HG03139 (cell line): ENCODE results near the gene SUCLG2.
A peak's percentile ranks its signal among the peaks of the same experiment; 100 is the strongest.

ENCODE experiments used
- ATAC-seq: cut with Tn5 transposase; IDR thresholded peaks from one replicate; pipeline ENCODE4 v1.9.1; 2021; ENCODE audit not compliant: unreplicated experiment

The SUCLG2 gene

DNA sequence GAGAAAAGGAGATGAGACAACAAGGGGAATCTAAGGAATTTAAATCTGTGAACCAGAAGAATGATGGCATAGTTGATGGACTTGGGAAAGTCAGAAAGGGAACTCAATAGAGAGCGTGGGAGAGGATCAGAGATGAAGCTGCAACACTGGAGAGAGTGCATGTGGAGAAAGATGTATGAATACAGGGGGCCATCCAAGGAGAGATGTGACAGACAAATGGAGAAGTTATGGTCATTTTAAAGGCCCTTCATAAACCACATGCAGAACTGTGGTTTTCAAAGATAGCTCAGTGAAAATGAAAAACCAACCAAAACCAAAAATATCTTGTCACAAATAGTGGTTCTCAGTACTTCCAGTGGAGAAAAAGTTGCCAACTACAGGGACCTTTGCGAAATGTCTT lies 265.2 kb downstream of the SUCLG2 start:
- ATAC-seq: peak; percentile 86

DNA sequence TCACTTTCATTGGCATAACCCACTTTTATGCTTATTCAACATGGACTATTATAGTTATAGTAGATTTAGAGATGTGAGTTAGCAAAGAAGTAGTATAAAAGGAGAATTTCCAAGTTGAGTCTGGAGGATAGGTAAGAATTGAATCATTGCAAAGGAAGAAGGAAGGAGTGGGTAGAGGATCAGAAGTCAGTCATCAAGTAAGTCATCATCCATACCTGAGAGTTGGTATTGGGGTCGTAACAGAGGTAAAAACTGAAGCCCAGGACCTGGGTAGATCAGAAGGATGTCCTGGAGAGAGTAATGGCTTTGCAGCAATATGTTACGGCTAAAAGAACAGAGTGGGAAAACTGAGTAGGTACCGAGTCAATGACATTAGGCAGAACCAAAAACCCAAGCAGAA lies 265.7 kb downstream of the SUCLG2 start:
- no peak for ATAC-seq

DNA sequence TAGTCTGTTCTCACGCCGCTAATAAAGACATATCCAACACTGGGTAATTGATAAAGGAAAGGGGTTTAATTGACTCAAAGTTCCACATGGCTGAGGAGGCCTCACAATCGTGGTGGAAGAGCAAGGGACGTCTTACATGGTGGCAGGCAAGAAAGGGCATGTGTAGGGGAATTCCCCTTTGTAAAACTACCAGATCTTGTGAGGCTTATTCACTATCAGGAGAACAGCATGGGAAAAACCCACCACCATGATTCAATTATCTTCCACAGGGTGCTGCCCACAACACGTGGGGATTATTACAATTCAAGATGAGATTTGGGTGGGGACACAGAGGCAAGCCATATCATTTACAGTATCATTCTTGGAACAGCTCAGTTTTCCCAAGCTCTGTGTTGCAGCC lies 268.0 kb downstream of the SUCLG2 start:
- ATAC-seq: no peak

DNA sequence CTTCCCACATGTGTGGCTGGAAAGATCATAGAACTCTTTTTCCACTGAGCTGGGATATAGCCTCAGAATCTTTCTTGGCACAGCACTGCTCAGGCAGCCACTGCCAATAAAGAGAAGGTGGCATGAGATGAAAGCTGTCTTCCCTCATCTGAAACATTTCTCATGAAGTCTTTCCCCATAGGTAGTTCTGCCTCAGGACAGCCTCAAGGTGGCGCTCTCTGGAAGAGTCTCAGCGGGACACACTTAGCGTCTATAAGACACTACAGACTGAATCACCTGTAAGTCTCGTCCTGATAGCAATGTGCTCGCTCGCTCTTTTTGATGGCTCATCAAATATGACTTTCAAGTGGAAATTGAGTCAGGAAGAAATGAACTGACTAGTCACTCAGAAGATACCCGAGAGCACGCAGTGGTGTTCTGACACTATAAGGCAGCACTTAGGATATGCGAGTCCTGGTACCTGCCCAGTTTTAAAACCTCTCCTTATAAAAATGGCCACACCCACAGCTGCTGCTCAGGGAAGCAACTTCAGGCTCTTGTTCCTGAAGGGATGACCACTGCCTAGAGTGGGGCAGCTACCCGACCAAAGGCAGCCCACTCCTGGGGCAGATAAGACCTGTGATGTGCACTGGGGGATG lies 269.5 kb downstream of the SUCLG2 start:
- ATAC-seq: no peak

DNA sequence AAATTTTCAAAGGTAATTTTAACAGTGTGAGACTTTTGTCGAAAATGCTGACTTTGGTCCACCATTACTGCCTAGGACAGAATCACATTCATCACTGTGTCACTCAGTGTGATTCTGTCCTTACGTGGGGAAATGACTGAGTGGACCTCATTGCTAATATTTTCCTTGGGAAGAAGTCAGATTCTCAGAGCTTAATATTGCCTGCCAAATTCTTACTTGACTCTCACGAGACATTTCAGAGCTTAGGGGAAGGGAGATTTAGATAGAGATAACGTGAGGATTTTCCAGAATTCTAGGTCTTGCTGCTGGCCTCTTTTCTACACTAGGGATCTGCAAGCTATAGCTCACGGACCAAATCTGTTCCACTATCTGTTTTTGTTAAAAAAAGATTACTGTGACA lies 270.4 kb downstream of the SUCLG2 start:
- ATAC-seq: no peak

DNA sequence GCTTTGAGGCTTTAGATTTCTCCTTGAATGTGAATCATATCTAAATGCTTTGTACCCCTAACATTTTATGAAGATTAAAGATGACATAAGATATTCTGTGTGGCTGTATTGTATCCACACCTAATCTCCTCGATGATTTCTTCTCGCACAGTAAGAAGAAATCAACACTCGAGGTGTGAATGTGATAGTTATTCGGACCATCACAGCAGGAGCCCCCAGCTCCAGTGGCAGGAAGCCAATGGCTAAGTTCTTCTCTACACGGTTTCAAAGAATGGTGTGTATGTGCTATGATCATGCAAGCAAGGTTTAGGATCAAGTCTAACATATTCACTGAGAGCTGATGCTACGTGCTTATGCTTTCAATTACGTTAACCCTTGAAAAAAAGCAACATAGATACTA lies 271.0 kb downstream of the SUCLG2 start:
- no peak for ATAC-seq

DNA sequence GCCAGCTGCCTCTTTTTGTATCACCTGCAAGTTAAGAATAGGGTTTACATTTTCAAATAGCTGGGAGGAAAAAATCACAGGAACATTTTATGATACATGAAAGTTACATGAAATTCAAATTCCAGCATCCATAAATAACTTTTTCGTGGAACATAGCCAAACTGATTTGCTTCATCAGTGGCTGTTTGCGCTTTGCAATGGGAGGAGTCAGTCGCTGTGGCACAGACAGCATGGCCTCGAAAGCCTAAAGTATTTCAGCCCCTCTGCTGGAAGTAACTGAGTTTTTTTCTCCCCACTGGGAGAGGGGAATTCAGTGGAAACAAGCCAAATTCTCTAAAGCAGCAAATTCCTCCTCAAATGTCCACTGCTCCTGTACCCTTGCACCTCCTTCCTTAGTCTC lies 271.9 kb downstream of the SUCLG2 start:
- no peak for ATAC-seq

DNA sequence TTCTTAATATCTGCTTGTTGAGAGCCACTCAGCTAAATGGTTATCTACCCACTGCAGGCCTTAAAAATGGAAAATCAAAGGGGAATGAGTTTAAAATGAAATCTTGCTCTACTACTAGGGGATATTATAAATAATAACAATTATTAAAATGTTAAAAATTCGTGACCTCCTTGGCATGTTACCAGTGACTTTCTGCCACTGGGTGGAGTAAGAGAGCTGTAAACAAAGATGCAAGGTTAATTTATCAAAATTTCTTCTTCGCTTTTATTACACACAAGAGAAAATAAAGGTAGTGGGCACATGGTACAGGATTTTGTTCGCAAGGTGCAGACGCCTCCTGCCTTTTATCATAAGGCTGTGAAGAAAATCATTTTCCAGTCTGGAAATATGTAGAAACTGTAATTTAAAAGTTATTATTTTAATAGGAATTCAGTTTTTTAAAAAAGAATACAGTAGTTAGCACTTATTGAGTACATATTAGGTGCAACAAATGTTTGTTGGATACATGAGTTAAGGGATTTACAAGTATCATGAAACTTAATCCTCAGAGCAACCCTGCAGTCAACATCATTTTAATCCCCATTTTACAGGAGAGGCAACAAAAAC lies 272.6 kb downstream of the SUCLG2 start:
- ATAC-seq: no peak

DNA sequence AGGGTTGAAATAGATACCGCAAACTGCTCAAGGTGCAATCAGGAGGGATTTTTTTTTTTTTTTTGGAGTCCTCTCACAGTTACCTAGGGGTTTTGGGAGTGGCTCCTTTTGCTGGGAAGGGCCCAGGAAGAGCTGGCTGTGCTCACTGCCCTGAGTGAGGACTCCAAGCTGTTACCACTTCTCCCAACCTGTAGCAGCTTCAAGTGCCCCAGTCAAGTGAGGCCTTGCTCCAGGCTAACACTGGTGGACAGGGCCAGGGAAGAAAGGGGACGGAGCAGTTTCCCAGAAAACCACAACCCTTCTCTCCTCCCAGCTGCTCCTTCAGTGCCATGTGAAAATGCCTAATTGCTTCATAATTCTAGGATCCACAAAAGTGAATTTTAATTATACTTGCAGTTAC lies 274.3 kb downstream of the SUCLG2 start:
- ATAC-seq: no peak

DNA sequence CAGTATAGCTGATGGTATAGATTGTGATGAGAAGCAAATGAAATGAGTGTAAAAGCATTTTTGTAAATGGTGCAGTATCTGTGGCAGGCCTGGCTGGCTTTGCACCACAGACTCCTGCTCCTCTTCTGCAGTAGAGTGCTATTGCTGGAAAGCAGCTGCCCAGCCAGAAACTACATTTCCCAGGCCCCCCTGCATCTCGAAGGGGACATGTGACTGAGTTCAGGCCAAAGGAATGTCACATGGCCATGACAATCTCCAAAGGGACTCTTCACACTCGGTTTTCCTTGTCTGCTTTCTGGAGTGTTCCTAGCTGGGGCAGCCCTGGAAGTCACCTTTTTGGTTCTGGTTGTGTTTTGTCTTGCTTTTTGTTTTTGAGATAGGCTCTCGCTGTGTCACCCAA lies 277.1 kb downstream of the SUCLG2 start:
- no peak for ATAC-seq

DNA sequence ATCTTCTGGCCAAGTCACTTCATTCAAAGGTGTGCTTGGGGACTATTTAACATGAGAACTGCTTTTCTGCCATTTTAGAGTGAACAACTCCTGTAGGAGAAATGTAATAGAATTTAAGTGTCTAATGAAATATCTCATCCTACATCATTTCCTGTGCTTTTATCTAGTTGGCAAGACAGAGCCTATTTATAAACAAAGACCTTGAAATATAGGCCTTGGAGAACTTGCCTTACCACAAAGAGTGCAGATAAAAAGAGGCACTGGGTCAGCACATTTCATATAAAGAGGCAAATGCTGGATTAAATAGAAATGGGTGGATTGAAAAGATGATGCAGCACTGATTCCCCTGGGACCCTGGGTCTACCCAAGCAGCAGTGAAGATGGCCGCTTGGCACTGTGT lies 278.0 kb downstream of the SUCLG2 start:
- ATAC-seq: no peak

DNA sequence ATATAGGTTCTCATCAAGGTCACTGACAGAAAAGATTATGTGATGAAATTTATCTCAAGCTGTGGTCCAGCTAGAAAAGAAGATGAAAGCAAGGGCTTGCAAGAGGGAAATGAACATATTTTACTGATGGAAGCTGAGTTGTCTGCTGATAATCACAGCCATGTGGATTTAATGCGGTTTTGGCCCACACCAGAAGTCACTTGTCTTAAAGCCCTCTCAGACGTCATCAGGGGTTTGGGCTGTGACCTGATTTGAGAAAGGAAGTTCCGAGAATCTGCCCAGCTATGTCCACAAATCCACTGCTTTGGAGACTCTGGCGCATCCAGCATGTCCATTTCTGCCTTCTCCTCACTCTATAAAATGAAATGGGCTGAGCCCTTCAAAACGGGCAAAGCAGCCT lies 278.4 kb downstream of the SUCLG2 start:
- ATAC-seq: no peak

DNA sequence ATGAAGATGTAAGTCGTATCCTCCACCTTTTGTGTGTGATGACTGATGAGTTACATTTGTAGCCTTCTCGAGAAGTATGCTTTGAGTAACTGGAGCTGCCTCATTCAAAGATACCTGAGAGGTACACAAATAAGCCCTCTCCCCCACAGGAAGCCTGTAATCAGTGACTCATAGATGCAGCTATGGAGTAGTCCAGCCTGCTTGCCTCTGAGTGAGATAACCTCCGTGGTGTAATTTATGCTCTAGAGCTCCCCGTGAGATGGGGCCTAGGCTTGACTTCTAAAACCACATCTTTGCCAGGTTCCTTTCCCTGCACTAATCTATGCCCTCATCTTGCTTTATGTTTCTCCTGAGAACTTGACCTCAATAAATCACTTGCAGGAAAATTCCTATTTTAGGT lies 291.7 kb downstream of the SUCLG2 start:
- ATAC-seq: no peak

DNA sequence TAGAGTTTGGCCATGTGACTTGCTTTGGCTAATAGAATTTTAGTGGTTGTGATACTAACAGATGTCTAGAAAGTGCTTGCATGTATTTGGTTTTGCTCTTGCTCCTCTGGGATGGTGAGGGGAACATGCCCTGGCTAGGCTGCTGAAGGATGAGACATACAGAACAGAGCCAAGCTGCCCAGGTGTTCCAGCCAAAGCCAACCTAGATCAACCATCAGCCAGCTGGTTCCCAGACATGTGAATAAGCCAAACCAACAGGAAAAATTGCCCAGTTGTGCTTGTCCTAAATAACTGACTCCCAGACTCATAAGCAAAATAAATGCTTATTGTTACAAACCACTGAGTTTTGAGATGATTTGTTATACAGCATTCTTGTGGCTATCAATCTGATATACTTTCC lies 292.6 kb downstream of the SUCLG2 start:
- ATAC-seq: no peak

DNA sequence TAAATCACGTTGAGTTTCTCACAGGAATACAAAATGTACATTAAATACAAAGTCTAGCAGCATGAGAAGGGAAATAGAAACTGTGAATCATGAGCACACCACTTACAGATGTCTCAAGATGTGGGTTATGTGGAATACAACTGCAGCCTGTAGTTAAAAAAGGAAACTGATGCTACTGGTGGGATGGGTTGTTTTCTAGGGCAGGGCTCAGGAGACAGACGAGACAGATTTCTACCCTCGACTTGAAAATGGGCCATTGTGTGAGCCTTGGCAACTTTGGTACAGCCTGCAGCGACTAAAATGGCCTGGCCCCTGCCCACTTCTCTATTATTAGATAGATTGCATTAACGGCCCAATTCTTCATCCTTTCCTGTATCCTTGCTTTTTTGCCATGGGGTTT lies 293.1 kb downstream of the SUCLG2 start:
- ATAC-seq: no peak

DNA sequence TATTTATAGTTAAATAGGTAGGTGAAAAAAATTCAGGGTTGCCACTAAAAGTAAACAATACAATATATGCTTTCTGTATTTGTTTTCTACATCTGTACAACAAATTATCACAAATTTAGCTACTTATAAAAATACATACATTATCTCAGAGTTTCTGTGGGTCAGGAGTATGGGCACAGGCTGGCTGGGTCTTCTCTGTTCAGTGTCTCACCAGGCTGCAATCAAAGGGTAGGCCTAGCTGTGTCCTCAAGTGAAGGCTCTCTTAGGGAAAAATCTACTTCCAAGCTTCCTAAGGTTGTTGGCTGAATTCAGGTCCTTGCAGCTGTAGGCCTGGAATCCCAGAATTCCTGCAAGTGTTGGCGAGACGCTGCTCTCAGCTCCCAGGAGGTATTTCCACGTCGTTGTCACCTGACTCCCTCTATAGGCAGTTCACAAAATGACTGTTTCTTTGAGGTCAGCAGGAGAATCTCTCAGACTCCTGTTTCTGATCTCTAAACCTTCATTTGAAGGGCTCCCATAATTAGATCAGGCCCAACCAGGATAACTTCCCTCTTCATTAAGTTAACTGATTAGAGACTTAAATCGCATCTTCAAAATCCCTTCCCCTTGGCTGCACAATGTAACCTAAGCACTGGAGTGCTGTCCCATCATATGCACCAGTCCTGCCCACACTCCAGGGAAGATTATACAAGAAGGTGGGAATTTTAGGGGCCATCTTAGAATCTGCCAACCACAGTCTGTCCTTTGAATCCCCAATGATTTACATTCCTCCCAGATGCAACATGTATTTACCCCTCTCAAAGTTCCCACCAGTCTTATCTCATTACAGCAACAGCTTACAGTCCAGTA lies 296.6 kb downstream of the SUCLG2 start:
- peak; percentile 60 for ATAC-seq

DNA sequence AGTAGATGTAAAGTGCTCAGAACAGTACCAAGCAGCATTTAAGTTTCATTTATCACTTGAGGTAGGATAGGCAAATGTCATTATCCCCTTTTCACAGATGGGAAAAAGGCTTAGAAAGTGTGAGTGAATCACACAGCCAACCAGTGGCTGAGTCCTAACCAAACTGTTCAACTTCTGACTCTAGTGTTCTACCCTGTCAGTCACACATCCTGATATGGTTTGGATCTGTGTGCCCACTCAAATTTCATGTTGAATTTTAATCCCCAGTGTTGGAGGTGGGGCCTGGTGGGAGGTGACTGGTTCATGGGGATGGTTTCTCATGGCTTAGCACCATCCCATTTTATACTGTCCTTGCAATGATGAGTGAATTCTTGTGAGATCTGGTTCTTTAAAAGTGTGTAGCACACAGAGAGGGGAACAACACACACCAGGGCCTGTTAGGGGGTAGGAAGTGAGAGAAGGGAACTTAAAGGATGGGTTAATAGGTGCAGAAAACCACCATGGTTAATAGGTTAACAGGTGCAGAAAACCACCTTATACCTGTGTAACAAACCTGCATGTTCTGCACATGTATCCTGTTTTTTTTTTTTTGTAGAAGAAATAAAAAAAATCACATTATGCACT lies 304.7 kb downstream of the SUCLG2 start:
- ATAC-seq: peak; percentile 91

DNA sequence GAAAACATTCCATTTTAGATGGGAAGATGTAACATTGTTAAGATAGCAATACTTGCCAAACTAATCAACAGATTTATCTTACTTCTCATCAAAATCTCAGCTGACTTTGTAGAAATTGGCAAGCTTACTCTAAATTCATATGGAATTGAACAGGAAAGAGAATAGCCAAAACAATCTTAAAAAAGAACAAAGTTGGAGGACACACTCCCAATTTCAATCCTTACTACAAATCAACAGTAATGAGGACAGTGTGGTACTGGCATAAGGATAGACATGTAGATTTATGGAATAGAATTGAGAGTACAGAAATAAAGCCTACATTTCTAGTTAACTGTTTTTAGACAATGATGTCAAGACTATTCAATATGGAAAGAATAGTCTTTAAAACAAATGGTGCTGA lies 308.3 kb downstream of the SUCLG2 start:
- ATAC-seq: no peak

DNA sequence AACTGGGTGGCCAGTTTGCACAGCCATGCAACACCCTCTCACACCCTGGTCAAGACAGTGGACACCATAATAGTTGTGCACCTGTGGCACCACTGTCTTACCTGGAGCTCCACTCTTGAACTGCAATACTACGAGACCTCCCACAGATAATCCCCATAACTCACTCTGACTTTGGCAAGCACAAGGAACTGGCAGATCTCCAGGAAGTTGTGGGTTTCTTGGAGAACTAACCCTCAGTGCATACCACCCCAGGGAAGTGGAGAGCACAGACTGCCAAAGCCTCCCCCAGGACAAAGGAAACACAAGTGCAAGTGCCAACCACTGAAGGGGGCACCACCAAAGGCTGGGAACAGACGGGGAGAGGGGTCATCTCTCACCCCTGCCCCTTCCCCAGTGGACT lies 318.6 kb downstream of the SUCLG2 start:
- ATAC-seq: no peak

DNA sequence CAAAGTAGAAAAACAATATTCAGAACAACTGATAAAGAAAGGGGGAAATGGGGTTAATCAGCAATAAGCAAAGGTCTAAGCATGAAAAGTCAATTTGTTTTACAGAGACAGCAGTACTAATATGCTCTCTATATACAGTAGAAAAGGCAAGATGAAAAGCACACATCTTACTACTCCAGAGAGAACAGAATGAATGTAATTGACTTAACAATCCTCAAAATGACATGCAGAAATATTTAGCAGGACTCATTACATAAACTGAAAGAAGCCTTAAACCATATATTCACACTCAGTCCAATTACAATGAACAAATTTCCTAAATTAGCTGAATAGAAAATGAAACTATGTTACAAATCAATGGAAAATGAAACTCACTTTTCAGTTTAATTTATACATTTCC lies 319.8 kb downstream of the SUCLG2 start:
- no peak for ATAC-seq

DNA sequence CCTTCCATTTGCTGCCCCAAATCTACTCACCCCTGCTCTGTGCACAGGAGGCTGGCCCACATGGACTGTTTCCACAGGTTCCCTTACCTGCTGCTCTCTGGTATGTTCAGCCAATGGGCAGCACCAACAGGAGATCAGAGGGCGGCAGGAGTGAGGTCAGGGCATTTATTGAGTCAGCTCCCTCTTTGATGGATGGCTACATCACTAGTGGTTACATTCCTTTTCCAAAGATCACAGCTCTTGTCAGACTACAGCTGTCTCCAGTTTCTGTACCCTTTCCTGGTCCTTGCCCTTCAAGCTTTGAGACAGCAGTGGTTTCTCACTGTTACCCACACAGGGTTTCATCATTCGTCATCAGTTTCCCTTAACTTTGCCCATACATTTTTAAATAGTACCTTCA lies 325.1 kb downstream of the SUCLG2 start:
- ATAC-seq: no peak

DNA sequence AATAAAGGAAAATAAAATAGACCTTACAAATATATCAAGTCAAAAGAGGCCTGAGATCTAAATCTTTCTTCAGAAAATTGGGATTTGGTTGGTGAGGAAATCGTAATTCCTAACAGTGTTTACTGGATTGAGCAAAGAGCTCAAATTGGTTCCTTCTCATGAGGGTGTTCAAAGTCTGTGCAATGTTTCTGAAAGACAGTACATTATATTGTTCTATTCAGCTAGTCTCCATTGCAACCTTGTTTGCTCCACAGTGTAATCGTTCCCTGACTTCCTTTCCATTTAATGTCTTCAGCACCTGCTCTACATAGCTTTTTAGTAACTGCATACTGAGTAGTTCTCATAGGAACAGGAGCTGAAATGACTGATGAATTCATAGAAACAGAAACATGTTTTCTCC lies 326.8 kb downstream of the SUCLG2 start:
- ATAC-seq: no peak
